Panc1 (cell line): ENCODE data around the gene CENATAC. TPM values are rescaled to one million over a fixed set of nuclear protein-coding genes. Genes with fewer than 3 reads are reported as not detected.
A peak's percentile ranks its signal among the peaks of the same experiment; 100 is the strongest.

Experiments
- ATAC-seq: fragments of 200-7000 bp; cut with Tn5 transposase; 2 replicates; pipeline ENCODE4 v1.9.1; 2020; ENCODE audit warnings: mild to moderate bottlenecking, moderate library complexity
- BruUV-seq: library from RNA; stranded (reverse); fragments of 400-500 nt; replicated peaks from 2 replicates; lab custom pipeline; 2021; lab: Mats Ljungman, UMichigan
- CTCF ChIA-PET: fragments of 300-600 bp; sonication (Branson Sonifier 250); formaldehyde crosslinking; loops from one replicate; lab custom pipeline; 2022; ENCODE audit warnings: antibody characterized with exemption; lab: Charles Lee
- POLR2A ChIA-PET: fragments of 300-600 bp; sonication (Branson Sonifier 250); formaldehyde crosslinking; loops from one replicate; lab custom pipeline; 2022; ENCODE audit warnings: antibody characterized with exemption; lab: Charles Lee
- DNase-seq: peaks from one replicate; pipeline ENCODE4 v3.0.0-alpha.2; 2010; ENCODE audit warnings: low read depth, low spot score
- H3K27ac ChIP-seq: 2 replicates; pipeline ENCODE4 v1.5.1; 2011; ENCODE audit warnings: mild to moderate bottlenecking, low read length, inconsistent platforms
- H3K27me3 ChIP-seq: fragments of 200-500 bp; sonication (Bioruptor generic); 2 replicates; pipeline ENCODE4 v1.6.0; 2014; ENCODE audit warnings: low read length, inconsistent platforms; ENCODE audit not compliant: control insufficient read depth, insufficient read depth
- H3K36me3 ChIP-seq: fragments of 200-500 bp; sonication (Bioruptor generic); 2 replicates; pipeline ENCODE4 v1.5.1; 2014; ENCODE audit warnings: inconsistent platforms, mild to moderate bottlenecking, low read length, moderate library complexity; ENCODE audit not compliant: control insufficient read depth, insufficient read depth
- H3K4me1 ChIP-seq: 2 replicates; pipeline ENCODE4 v1.5.1; 2011; ENCODE audit warnings: inconsistent platforms, mild to moderate bottlenecking, low read length, moderate library complexity; ENCODE audit not compliant: control insufficient read depth, insufficient read depth
- H3K4me3 ChIP-seq, 2 experiments: 2 replicates each; pipeline ENCODE4 v1.5.1; 2011 to 2012; ENCODE audit warnings: low read depth in 2 of 2, low read length in 2 of 2, mild to moderate bottlenecking in 2 of 2, inconsistent platforms in 1 of 2, moderate library complexity in 1 of 2
- H3K9me3 ChIP-seq: fragments of 200-500 bp; sonication (Bioruptor generic); 2 replicates; pipeline ENCODE4 v1.5.1; 2014; ENCODE audit warnings: low read depth, mild to moderate bottlenecking, inconsistent platforms, low read length, moderate library complexity; ENCODE audit not compliant: control insufficient read depth, insufficient read depth
- CTCF ChIP-seq: fragments of 450-650 bp; IDR thresholded peaks from 2 replicates; pipeline ENCODE4 v1.5.1; 2017; ENCODE audit warnings: mild to moderate bottlenecking
- POLR2AphosphoS5 ChIP-seq: IDR thresholded peaks from 2 replicates; pipeline ENCODE4 v1.6.1; 2012; ENCODE audit warnings: mild to moderate bottlenecking, low read depth, low read length, moderate library complexity
- REST ChIP-seq, 2 experiments: IDR thresholded peaks; 2 replicates each; pipeline ENCODE4 v1.6.1; 2011 to 2012; ENCODE audit warnings: low read depth in 2 of 2, control low read depth in 1 of 2, low read length in 1 of 2, mild to moderate bottlenecking in 1 of 2, moderate library complexity in 1 of 2; ENCODE audit not compliant: insufficient read depth in 1 of 2
- SIN3A ChIP-seq: IDR thresholded peaks from 2 replicates; pipeline ENCODE4 v1.6.1; 2012; ENCODE audit warnings: low read depth, mild to moderate bottlenecking, low read length, moderate library complexity, borderline replicate concordance; ENCODE audit not compliant: insufficient read depth
- TCF7L2 ChIP-seq: IDR thresholded peaks from 2 replicates; pipeline ENCODE4 v1.6.1; 2011; ENCODE audit warnings: mild to moderate bottlenecking, low read depth, low read length, inconsistent platforms
- in situ Hi-C: cut with HindIII; loops from 2 replicates; pipeline ENCODE4 v1.10.0; 2016; ENCODE audit warnings: low sequenced_read_pairs, low pct_unique_long_range_greater_than_20kb
- intact Hi-C: fragments of 100-400 bp; cut with micrococcal nuclease; formaldehyde crosslinking; loops from one replicate; pipeline ENCODE4 v1.10.0; 2022; ENCODE audit not compliant: unreplicated experiment
- total RNA-seq: library from RNA; stranded (reverse); gene quantifications from one replicate; pipeline ENCODE4 v1.2.1, GENCODE V29; 2021; ENCODE audit not compliant: unreplicated experiment

CENATAC gene
- total RNA-seq, 1 experiment from 2014 or later: 45.4 TPM

- no peaks in the 10 kb centered on the region for H3K9me3 ChIP-seq
- intact Hi-C loops (no loop called here), in situ Hi-C loops (no loop called here)
- H3K4me3 ChIP-seq: no peak overlapping the region
- H3K4me1 ChIP-seq: peaks cover 33% of the 10 kb centered on the region
- H3K27me3 ChIP-seq: no peaks in the 10 kb centered on the region
- TF ChIP-seq REST (IDR thresholded peaks at IDR 0.05; ENCODE audit: insufficient read depth in 1 of 2, low read depth in 2 of 2, low read length in 1 of 2) (no peak), POLR2AphosphoS5 (no peak), CTCF (no peak)
- DNase-seq (no peak), ATAC-seq (no peak)
- ChIA-PET POLR2A (interaction anchor here (1.0 kb wide), 1 partner anchor 111 kb away, joined by 3 read pairs; no protein-coding TSS in a partner anchor), CTCF (interaction anchor here (0.6 kb wide), 1 partner anchor 378 kb away, joined by 3 read pairs; no protein-coding TSS in a partner anchor)
- no TSS peak for BruUV-seq
- no peak overlapping the region for H3K27ac ChIP-seq
- peaks cover 5% of the 10 kb centered on the region for H3K36me3 ChIP-seq
Measured at GRCh38 chr11:119024430-119025098, 26.6 kb downstream of the CENATAC start.

- no peaks in the 10 kb centered on the region for H3K27me3 ChIP-seq
- H3K9me3 ChIP-seq: no peaks in the 10 kb centered on the region
- DNase-seq: no peak
- intact Hi-C loops (no loop called here), in situ Hi-C loops (no loop called here)
- ChIA-PET POLR2A (no interaction called here), CTCF (interaction anchor here (0.6 kb wide), 1 partner anchor 379 kb away, joined by 3 read pairs; no protein-coding TSS in a partner anchor)
- ATAC-seq: 0 out of 2 replicates have a peak, but pooled peaks have one; percentile 3
- H3K36me3 ChIP-seq: peaks cover 5% of the 10 kb centered on the region
- no TSS peak for BruUV-seq
- peaks cover 34% of the 10 kb centered on the region for H3K4me1 ChIP-seq
- H3K4me3 ChIP-seq: no peak overlapping the region
- no peak overlapping the region for H3K27ac ChIP-seq
- TF ChIP-seq POLR2AphosphoS5 (no peak), TCF7L2 (no peak), CTCF (no peak), REST (IDR thresholded peaks at IDR 0.05; ENCODE audit: insufficient read depth in 1 of 2, low read depth in 2 of 2, low read length in 1 of 2) (no peak), SIN3A (no peak)
Measured at GRCh38 chr11:119025099-119025473, 27.1 kb downstream of the CENATAC start.
